IPS-15b (cell line): ENCODE measurements around the gene SCCPDH.

Experiments
- H3K27me3 ChIP-seq: one replicate; pipeline ENCODE4 v1.6.1; 2013; ENCODE audit warnings: low read length; ENCODE audit not compliant: control insufficient read depth, insufficient read depth
- H3K36me3 ChIP-seq: one replicate; pipeline ENCODE4 v1.6.1; 2013; ENCODE audit warnings: low read length; ENCODE audit not compliant: control insufficient read depth, insufficient read depth
- H3K4me1 ChIP-seq: one replicate; pipeline ENCODE4 v1.6.1; 2013; ENCODE audit warnings: mild to moderate bottlenecking, low read length; ENCODE audit not compliant: control insufficient read depth, insufficient read depth
- H3K4me3 ChIP-seq: one replicate; pipeline ENCODE4 v1.5.1; 2013; ENCODE audit warnings: low read depth, low read length
- H3K9ac ChIP-seq: one replicate; pipeline ENCODE4 v1.6.1; 2013; ENCODE audit warnings: low read depth, mild to moderate bottlenecking, low read length
- H3K9me3 ChIP-seq: one replicate; pipeline ENCODE4 v1.6.1; 2013; ENCODE audit warnings: mild to moderate bottlenecking, low read length; ENCODE audit not compliant: control insufficient read depth, insufficient read depth

SCCPDH gene

GRCh38 chr1:246790364-246790763, 66.2 kb downstream of the SCCPDH start:
- H3K36me3 ChIP-seq = peaks cover 3% of the 10 kb centered on the region
- no peaks in the 10 kb centered on the region for H3K9me3 ChIP-seq
- no peak overlapping the region for H3K4me3 ChIP-seq
- H3K27me3 ChIP-seq = no peaks in the 10 kb centered on the region
- H3K4me1 ChIP-seq = peaks cover 19% of the 10 kb centered on the region
- no peak overlapping the region for H3K9ac ChIP-seq

GRCh38 chr1:246790833-246791232, 66.6 kb downstream of the SCCPDH start:
- no peaks in the 10 kb centered on the region for H3K27me3 ChIP-seq
- no peak overlapping the region for H3K9ac ChIP-seq
- no peak overlapping the region for H3K4me3 ChIP-seq
- peaks cover 24% of the 10 kb centered on the region for H3K4me1 ChIP-seq
- H3K36me3 ChIP-seq = no peaks in the 10 kb centered on the region
- H3K9me3 ChIP-seq = no peaks in the 10 kb centered on the region

GRCh38 chr1:246791303-246791918, 67.2 kb downstream of the SCCPDH start:
- no peak overlapping the region for H3K9ac ChIP-seq
- H3K27me3 ChIP-seq = no peaks in the 10 kb centered on the region
- no peak overlapping the region for H3K4me3 ChIP-seq
- H3K4me1 ChIP-seq = peaks cover 24% of the 10 kb centered on the region
- H3K36me3 ChIP-seq = no peaks in the 10 kb centered on the region
- H3K9me3 ChIP-seq = no peaks in the 10 kb centered on the region

- Histone ChIP-seq H3K36me3 (no peaks in the 10 kb centered on the region), H3K9me3 (no peaks in the 10 kb centered on the region), H3K4me3 (no peak overlapping the region), H3K4me1 (peaks cover 24% of the 10 kb centered on the region), H3K9ac (no peak overlapping the region), H3K27me3 (no peaks in the 10 kb centered on the region)
These were observed 68.4 kb downstream of the SCCPDH start for GRCh38 chr1:246792603-246793002.

GRCh38 chr1:246793356-246793896, 69.2 kb downstream of the SCCPDH start:
- Histone ChIP-seq H3K27me3 (no peaks in the 10 kb centered on the region), H3K4me1 (peaks cover 24% of the 10 kb centered on the region)

GRCh38 chr1:246794048-246794827, 70.0 kb downstream of the SCCPDH start:
- Histone ChIP-seq H3K9ac (no peak overlapping the region), H3K27me3 (no peaks in the 10 kb centered on the region), H3K4me3 (peak overlapping the region; percentile 33), H3K4me1 (peaks cover 25% of the 10 kb centered on the region), H3K36me3 (no peaks in the 10 kb centered on the region), H3K9me3 (no peaks in the 10 kb centered on the region)

More at GRCh38 chr1:246793356-246793896, 69.2 kb downstream of the SCCPDH start:
- Histone ChIP-seq H3K36me3 (no peaks in the 10 kb centered on the region), H3K9me3 (no peaks in the 10 kb centered on the region), H3K4me3 (no peak overlapping the region), H3K9ac (no peak overlapping the region)

- Histone ChIP-seq H3K27me3 (no peaks in the 10 kb centered on the region), H3K9ac (no peak overlapping the region), H3K4me1 (peaks cover 22% of the 10 kb centered on the region), H3K36me3 (no peaks in the 10 kb centered on the region), H3K4me3 (no peak overlapping the region), H3K9me3 (no peaks in the 10 kb centered on the region)
These were observed 70.8 kb downstream of the SCCPDH start for GRCh38 chr1:246794828-246795671.

- peaks cover 22% of the 10 kb centered on the region for H3K4me1 ChIP-seq
- H3K9me3 ChIP-seq = no peaks in the 10 kb centered on the region
- H3K9ac ChIP-seq = no peak overlapping the region
- H3K27me3 ChIP-seq = no peaks in the 10 kb centered on the region
- no peak overlapping the region for H3K4me3 ChIP-seq
- no peaks in the 10 kb centered on the region for H3K36me3 ChIP-seq
These were observed 71.9 kb downstream of the SCCPDH start for GRCh38 chr1:246795906-246796694.

GRCh38 chr1:246797157-246797556, 72.9 kb downstream of the SCCPDH start:
- Histone ChIP-seq H3K27me3 (no peaks in the 10 kb centered on the region), H3K36me3 (no peaks in the 10 kb centered on the region), H3K4me1 (peaks cover 22% of the 10 kb centered on the region), H3K9me3 (no peaks in the 10 kb centered on the region), H3K4me3 (no peak overlapping the region), H3K9ac (no peak overlapping the region)

GRCh38 chr1:246797597-246797996, 73.4 kb downstream of the SCCPDH start:
- H3K9me3 ChIP-seq = no peaks in the 10 kb centered on the region
- no peaks in the 10 kb centered on the region for H3K27me3 ChIP-seq
- no peak overlapping the region for H3K9ac ChIP-seq
- peaks cover 20% of the 10 kb centered on the region for H3K4me1 ChIP-seq
- no peaks in the 10 kb centered on the region for H3K36me3 ChIP-seq
- H3K4me3 ChIP-seq = no peak overlapping the region

- Histone ChIP-seq H3K4me3 (no peak overlapping the region), H3K27me3 (no peaks in the 10 kb centered on the region), H3K9me3 (no peaks in the 10 kb centered on the region), H3K36me3 (no peaks in the 10 kb centered on the region), H3K4me1 (peaks cover 20% of the 10 kb centered on the region), H3K9ac (no peak overlapping the region)
These were observed 73.9 kb downstream of the SCCPDH start for GRCh38 chr1:246798107-246798506.
